ENCODE measurements around the gene ZNF460. TPM values are rescaled to one million over a fixed set of nuclear protein-coding genes. Genes with fewer than 3 reads are reported as not detected.

The ZNF460 gene
- total and polyA plus RNA-seq, 2 of the 8 experiments (the other 6 are each of a cell fraction or from before 2014, with no cell fraction given): 9.3 to 57.9 TPM

GRCh38 chr19:57240311-57241090 is 39.8 kb upstream of the ZNF460 start, which contains the start of gene ZNF805:
Gene ZNF805, plus strand, starts transcription at chr19:57240632. Its CDS starts 260 bp downstream, at chr19:57240892.
- Histone ChIP-seq H3K4ac (replicated peaks; ENCODE audit: insufficient read length, low read depth, low read length) (peak within 1 kb of the TSS; percentile 95), H2BK5ac (ENCODE audit: low read depth, low read length) (peak within 1 kb of the TSS; percentile 61), H3K23ac (ENCODE audit: insufficient read length) (no peak within 1 kb of the TSS), H3K9me3 (ENCODE audit: insufficient read depth in 2 of 2, low read depth in 1 of 2, low read length in 1 of 2) (no peaks in the 10 kb centered on the region), H3K79me1 (ENCODE audit: low read depth, low read length) (peaks cover 10% of the 10 kb centered on the region; the same call in 1 of the 2 replicates), H3K18ac (ENCODE audit: extremely low read depth, low read length) (no peak within 1 kb of the TSS; the same call in 1 of the 2 replicates), H2BK15ac (ENCODE audit: low read length) (no peak within 1 kb of the TSS), H3K4me2 (ENCODE audit: insufficient read depth in 1 of 2, low read depth in 2 of 2, low read length in 2 of 2) (peak within 1 kb of the TSS; percentile 87 to 89), H2AK5ac (ENCODE audit: low read depth, low read length) (no peak within 1 kb of the TSS), H3K36me3 (ENCODE audit: control insufficient read depth in 2 of 4, insufficient read depth in 4 of 4, low read length in 3 of 4) (peaks cover 4 to 11% (median 7%) of the 10 kb centered on the region in 4 experiments; a peak in 7 of 8 replicates), H2BK20ac (ENCODE audit: low read length) (no peak within 1 kb of the TSS), H3K56ac (replicated peaks; ENCODE audit: insufficient read length, low read depth, low read length) (no peak within 1 kb of the TSS), H4K20me1 (replicated peaks in 1 of 2; ENCODE audit: control insufficient read depth in 1 of 2, insufficient read depth in 2 of 2, low read length in 2 of 2) (no peaks in the 10 kb centered on the region), H3K27me3 (replicated peaks in 1 of 4; ENCODE audit: control insufficient read depth in 3 of 4, extremely low read depth in 1 of 4, insufficient read depth in 3 of 4, low read length in 3 of 4) (no peaks in the 10 kb centered on the region), H3K9ac (replicated peaks in 1 of 4; ENCODE audit: extremely low read depth in 1 of 4, low read depth in 3 of 4, low read length in 3 of 4) (peak within 1 kb of the TSS; percentile 84 to 92 (median 88)), H3K23me2 (ENCODE audit: low read depth, low read length) (peaks cover 8% of the 10 kb centered on the region), H2BK12ac (ENCODE audit: low read depth, low read length) (no peak within 1 kb of the TSS), H3K79me2 (ENCODE audit: control insufficient read depth in 1 of 2, insufficient read depth in 2 of 2, low read length in 2 of 2) (peaks cover 4 to 30% of the 10 kb centered on the region in 2 experiments), H2BK120ac (replicated peaks; ENCODE audit: low read depth, low read length) (no peak within 1 kb of the TSS), H3K27ac (ENCODE audit: low read depth, low read length) (peak within 1 kb of the TSS; percentile 77; the same call in 1 of the 2 replicates), H3K4me3 (ENCODE audit: extremely low read depth in 1 of 4, insufficient read depth in 2 of 4, low read depth in 3 of 4, low read length in 4 of 4) (peak within 1 kb of the TSS; percentile 95 to 98 (median 96)), H4K5ac (ENCODE audit: insufficient read length, low read depth, low read length) (peak within 1 kb of the TSS; percentile 94), H2AFZ (ENCODE audit: low read length) (peak within 1 kb of the TSS; percentile 93), H3K14ac (ENCODE audit: insufficient read length) (no peak within 1 kb of the TSS), H4K8ac (ENCODE audit: extremely low read depth, insufficient read depth, low read length) (peak within 1 kb of the TSS; percentile 95), H4K91ac (replicated peaks; ENCODE audit: insufficient read length, low read length) (peak within 1 kb of the TSS; percentile 56), H3K4me1 (replicated peaks in 1 of 4; ENCODE audit: control insufficient read depth in 3 of 4, insufficient read depth in 4 of 4, low read length in 3 of 4) (peaks cover 0 to 4% (median 2%) of the 10 kb centered on the region in 4 experiments; a peak in 2 of 7 replicates)
- ChIA-PET POLR2A (ENCODE audit: partially characterized antibody) (interaction anchor here (0.6 to 2.2 kb wide), 16 partner anchors 10 to 610 kb away, joined by 3 to 11 read pairs (median 3); partner anchors contain the start of genes AURKC and ZNF264), CTCF (ENCODE audit: partially characterized antibody) (interaction anchor here (0.7 to 0.9 kb wide), 2 partner anchors 36 to 988 kb away, joined by 4 to 5 read pairs; no protein-coding TSS in a partner anchor)
- 1% methylated on average over 61 of the region's 61 CpGs; no CpG with 5 or more reads in 1 of the 2 experiments for WGBS, 2 experiments (ENCODE audit: extremely low coverage in 1 of 2, insufficient coverage in 1 of 2, insufficient read length in 1 of 2, insufficient replicate concordance in 2 of 2, low coverage in 1 of 2, low lambda C conversion rate in 2 of 2, missing lambda C conversion rate in 1 of 2)
- peak; percentile 88 to 97 for DNase-seq (ENCODE audit: low read depth in 1 of 2, low spot score in 2 of 2)
- FAIRE-seq: peak; percentile 86
- TF ChIP-seq EZH2 (IDR thresholded peaks at IDR 0.05; ENCODE audit: low read depth, low read length, severe bottlenecking) (no peak), SP2 (IDR thresholded peaks at IDR 0.05; ENCODE audit: low read length) (peak; percentile 45), BACH1 (IDR thresholded peaks at IDR 0.05; ENCODE audit: low read length) (no peak), TEAD4 (IDR thresholded peaks at IDR 0.05; ENCODE audit: low read depth, low read length) (no peak), NRF1 (IDR thresholded peaks at IDR 0.05; ENCODE audit: low read depth, low read length) (no peak), SP1 (IDR thresholded peaks at IDR 0.05; ENCODE audit: low read depth, low read length) (peak; percentile 84), ATF3 (IDR thresholded peaks at IDR 0.05; ENCODE audit: insufficient read depth, low read depth, low read length) (peak; percentile 83), SUZ12 (IDR thresholded peaks at IDR 0.05; ENCODE audit: low read length) (no peak), RAD21 (IDR thresholded peaks at IDR 0.05 in 1 of 2, conservative IDR thresholded peaks at IDR 0.05 in 1 of 2; ENCODE audit: low read depth in 2 of 2, low read length in 2 of 2) (no peak), E2F6 (IDR thresholded peaks at IDR 0.05) (0 out of 2 replicates have a peak, but pooled peaks have one; percentile 15)
